Embryonic facial prominence (tissue), 1 donor: ENCODE data around the gene TERB1.

Experiments
- DNase-seq: peaks from one replicate; pipeline ENCODE4 v3.0.0-alpha.2; 2016; ENCODE audit errors: extremely low spot score

TERB1 gene

DNA sequence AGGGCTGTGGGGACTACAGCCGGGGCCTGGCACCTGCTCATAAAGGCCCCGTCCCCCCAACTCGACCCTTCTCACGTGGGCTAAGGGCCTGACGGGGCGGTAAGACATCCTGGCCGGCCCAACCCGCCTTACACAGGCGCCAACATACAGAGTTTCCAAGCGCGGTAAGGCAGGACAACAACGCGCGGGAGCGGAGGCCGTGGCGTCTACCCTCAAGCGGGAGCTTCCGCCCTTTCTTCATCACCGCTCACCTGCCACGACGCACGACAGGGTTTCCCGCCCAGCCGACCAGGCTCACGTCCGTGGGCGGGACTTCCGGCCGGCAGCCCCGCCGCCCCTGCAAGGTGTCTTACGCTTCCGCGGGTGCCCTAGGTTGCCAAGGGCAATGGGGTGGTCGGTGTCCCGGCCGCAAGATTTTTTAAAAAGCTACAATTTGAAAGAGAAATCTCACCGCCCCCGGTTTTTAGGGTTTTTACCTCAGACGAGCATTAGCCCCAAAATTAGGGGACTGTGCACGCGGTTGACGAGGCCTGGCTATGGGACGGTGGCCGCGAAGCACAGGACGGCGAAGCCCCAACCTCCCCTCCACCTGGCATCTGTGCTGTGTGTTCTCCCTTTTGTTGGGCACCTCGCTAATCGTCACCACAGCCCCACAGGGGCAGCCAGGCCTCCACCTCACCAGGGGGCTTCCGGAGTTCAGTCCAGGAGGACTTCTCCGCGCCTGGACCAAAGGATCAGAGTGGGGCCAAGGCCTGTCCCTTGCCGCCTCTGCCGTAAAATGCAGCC is at the start of gene TERB1:
TSS of gene TERB1 (minus strand) at position 265 of the 786 bp plus-strand sequence. CDS start 4,786 bp downstream, outside the sequence.
- DNase-seq, result no peak

GRCh38 chr16:66850115-66850815 is 48.9 kb upstream of the TERB1 start:
- no peak for DNase-seq

DNA sequence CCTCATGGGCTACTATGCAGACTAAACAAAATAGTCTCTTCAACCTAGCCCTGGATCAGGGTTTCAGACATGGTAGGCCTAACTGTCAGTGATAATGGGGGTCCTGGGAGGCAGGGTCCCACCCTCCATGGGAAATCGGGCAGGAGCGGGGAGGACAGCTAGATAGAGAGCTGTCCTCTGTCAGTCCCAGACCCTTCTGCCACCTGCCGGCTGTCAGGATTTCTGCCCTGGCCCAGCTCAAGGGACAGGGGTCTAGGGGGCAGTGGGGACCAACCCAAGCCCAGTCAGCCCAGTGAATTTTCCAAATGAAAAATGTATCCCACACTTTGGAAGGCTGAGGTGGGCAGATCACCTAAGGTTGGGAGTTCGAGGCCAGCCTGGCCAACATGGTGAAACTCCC is 48.2 kb upstream of the TERB1 start:
- DNase-seq, result no peak

DNA sequence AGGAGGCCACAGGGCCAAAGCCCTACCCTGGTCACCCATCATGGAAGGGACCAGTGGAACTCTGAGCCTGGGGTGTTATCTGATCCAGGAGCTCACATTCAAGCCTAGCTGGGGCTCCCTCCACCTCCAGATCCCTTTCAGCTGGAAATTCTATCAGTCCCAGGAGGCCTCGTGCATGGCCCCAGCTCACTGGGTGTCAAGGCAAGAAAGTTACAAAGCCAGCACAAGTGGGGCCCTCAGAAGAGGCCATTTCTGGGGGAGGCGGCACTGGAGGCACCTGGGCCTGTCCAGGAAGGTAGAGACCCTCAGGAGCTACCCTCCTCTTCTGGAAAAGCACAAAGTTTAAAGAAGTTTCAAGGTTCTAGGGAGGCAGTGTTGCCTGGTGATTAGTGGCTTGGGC is 47.6 kb upstream of the TERB1 start:
- no peak for DNase-seq

GRCh38 chr16:66848172-66848571 is 46.8 kb upstream of the TERB1 start:
- DNase-seq, result no peak

DNA sequence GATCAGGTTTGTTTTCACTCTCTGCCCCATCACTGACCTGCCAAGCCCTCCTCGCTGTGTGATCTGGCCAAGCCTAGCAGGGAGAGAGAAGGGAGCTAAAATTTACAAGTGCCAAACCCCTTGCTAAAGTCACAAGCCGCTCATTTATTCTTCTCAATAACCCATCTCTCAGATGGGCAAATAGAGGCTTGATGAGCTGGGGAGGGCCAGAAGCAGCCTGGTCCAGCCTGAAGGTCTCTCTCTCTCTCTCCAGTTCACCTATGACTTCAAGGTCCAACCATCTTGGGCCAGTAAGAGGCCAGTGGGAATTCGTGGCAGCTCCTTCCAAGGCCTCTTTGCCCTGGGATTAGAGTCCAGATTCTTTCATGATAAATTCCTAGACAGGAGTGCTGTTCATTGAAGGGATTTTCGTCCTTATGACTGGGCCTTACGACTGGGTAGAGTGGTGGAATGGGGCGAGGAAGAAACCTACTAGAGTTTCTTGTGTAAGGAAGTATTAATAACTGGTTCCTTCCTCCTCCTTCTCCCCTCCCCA is 46.2 kb upstream of the TERB1 start:
- DNase-seq, result no peak

GRCh38 chr16:66846831-66847230 is 45.4 kb upstream of the TERB1 start:
- DNase-seq, result no peak

DNA sequence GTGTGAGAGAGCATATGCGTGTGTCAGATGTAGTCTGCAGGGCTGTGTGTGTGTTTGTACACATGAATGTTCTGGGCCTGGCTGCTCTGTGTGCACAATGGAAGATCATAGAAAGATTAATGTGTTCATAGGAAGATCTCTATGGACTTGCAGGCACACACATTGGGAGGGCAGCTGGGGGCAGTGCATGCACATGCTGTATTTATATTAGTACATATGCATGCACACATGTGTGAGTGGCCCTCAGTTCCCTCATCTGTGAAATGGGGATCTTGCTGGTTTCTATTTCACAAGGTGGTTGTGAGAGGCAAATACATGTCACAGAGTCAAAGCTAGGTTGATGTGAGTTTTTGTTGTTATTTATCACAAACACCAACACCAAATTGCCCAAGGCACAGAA is 44.9 kb upstream of the TERB1 start:
- no peak for DNase-seq

- DNase-seq, result no peak
Observed at GRCh38 chr16:66845791-66846221, 44.4 kb upstream of the TERB1 start.

- DNase-seq, result no peak
Observed at GRCh38 chr16:66845080-66845410, 43.7 kb upstream of the TERB1 start.

DNA sequence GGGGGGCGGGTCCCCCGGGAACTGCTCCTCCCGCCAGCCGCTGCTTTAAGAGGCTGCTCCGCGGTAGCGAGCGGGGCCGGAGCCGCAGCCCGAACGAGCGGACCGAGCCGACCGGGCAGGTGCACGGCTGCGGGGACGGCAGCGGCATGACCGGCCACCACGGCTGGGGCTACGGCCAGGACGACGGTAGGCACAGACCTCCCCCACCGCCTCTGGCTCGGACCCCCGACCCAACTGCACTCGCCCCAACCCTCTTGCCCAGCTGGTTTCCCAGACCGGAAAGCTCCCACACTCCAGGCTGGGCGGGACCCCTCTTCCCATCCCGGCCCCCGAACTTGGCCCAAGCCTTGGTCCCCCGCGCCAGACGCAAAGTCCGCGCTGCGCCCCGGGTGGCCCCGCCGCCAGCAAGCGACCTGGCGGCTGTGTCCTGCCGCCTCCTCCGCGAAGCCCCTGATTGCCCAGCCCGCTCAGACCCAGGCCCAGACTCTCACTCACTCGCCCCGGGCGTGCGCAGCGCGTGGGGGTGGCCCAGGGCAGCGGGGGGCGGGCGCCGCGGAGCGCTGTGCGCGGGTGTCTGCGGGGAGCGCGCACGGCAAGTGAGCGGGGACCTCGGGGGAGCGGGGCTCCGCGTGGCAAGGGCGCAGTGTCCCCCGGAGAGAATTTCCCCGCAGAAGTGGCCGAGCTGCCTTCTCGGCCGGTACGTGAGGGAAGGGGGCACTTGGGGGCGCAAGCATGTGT is 43.1 kb upstream of the TERB1 start, which contains the start of gene CA7:
TSS of gene CA7 (plus strand) at position 73 of the 738 bp plus-strand sequence. CDS start at position 147, 74 bp downstream.
- no peak for DNase-seq

DNA sequence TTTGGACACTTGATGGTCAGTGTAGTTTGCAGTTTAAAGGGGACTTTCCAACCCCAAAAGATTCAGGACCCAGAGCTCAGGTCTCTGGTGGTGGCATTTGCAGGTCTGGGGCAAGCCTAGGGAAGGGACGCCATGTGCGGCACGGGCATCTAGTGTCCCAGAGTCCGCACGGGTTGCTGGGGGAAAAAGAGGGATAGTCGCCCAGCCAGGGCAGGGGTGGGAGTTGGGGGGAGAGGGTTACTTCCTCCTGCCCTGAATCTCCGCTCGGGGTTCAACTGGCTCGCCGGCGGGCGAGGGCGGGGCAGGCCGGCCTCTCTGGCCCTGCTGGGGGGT is 42.6 kb upstream of the TERB1 start:
- no peak for DNase-seq

DNA sequence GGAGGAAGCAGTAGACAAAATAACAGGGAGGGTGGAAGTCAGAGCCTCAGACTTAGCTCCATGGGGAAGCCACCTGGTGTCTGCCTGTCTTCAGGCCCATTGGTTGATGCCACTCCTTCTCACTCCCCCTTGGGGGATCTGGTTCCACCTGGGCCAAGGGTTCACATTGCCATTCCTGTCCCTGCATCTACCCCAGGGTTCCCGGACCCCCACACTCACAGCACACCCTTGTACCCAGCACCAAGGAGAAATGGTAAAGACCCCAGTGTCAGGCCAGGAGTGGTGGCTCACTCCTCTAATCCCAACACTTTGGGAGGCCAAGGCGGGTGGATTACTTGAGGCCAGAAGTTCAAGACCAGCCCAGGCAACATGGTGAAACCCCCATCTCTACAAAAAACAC is 41.8 kb upstream of the TERB1 start:
- DNase-seq, result no peak

DNA sequence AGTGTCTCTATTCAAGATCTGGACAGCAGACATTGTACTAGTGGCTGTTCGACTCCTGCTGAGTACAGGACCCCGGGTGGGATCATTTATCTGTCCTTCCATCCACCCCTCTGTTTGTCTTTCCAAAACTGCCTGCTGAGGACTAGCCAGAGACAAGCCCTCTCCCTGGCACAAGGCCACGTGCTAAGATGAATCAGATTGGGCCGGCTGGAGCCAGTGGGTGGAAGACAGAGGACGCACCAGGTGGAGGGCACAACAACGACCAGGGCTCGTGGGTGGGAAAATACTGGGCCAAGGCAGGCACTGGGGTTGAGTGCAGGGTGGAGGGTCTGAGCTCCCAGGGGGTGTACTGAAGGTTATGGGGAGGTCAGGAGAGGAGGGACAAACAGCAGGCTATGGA is 41.4 kb upstream of the TERB1 start:
- no peak for DNase-seq

DNA sequence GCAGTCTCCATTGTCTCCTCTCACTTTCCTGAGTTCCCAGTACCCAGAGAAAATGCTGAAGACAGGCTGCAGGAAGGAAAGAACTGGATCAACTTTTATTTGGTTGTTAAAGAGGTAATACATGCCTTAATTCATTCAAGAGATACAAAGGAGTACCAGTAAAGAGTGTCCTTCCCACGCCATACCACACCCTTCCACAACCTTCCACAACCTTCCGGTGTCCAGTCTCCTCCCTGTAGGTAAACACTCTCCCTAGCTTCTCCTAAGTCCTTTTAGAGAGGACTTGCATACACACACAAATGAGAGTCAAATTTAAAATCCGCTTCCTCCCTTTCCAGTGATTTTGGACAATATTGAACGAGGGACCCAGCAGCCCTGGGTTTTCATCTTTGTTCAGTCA is 40.0 kb upstream of the TERB1 start:
- no peak for DNase-seq

DNA sequence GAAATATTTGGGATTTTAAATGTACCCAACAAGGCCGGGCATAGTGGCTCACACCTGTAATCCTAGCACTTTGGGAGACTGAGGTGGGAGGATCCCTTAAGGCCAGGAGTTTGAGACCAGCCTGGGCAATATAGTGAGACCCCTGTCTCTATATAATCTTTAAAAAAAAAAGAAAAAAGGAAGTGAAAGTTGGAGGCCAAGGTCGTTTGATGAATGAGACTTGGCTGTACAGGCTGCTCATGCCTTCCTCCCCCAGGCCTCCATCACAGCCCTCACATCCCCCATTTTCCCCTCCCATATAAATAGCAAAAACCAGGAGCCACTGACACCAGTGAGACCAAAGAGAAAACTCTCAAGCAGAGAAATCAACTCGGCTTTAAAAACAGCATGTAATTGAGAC is 39.5 kb upstream of the TERB1 start:
- DNase-seq, result no peak

GRCh38 chr16:66834746-66835145 is 33.4 kb upstream of the TERB1 start:
- no peak for DNase-seq

GRCh38 chr16:66832661-66833305 is 31.4 kb upstream of the TERB1 start:
- DNase-seq, result no peak

- no peak for DNase-seq
Observed at GRCh38 chr16:66832190-66832589, 30.8 kb upstream of the TERB1 start.

DNA sequence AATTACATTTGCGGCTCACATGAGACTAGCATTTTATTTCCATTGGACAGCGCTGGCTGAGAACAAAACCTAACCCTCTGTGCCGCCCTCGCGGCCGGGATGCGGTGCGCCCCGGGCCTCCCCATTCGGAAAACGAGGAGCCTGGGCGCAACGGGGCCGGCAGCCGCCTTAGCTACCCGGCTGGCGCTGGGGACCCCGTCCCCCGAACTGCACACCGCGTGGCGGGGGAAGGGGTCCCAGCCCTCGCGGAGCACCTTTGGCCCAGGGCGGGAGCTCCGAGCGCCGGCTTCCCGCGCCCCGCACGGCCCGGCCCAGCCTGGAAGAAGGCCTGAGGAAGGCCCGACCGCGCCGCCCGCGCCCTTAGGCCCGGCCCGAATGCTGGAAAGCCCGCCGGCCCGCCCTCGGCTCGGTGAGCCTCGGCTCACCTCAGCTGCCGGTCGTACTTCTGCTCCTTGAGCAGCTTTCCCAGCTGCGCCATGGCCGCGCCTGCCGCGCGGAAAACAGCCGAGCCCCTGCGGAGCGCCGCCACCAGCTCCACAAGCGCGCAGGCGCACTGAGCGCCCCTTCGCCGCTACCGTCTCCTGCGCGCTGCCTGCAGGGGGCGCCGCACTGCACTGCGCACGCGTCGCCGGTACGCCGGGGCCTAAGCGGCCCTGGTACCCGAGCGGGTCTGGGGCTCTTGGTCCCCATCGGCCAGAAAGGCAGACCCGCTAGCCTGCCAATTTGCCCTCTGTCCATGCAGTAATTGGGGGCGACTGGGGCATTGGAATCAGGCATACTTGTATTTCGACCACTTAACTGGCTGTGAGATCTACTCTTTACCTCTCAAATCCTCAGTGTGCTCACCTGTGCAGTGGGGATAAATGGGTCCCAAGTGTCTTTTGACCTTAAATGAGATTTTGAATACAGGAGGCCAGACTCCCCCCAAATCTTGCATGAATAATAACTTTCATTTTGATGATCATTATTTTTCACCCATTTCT is 29.3 kb upstream of the TERB1 start, which contains the start of gene NAE1:
TSS of gene NAE1 (minus strand) at position 555 of the 983 bp plus-strand sequence. CDS start at position 478, 77 bp downstream.
- peak; percentile 83 for DNase-seq

- no peak for DNase-seq
Observed at GRCh38 chr16:66824006-66824405, 22.6 kb upstream of the TERB1 start.
